GM12865 (cell line): ENCODE results near the gene FGF14.

Source experiments
- DNase-seq: peaks from one replicate; pipeline ENCODE4 v3.0.0; 2010; ENCODE audit warnings: low read depth
- H3K4me3 ChIP-seq: 2 replicates; pipeline ENCODE4 v1.5.1; 2011; ENCODE audit warnings: mild to moderate bottlenecking, low read depth, low read length, control low read depth
- TF ChIP-seq, protein P1 (sequence below): IDR thresholded peaks from 2 replicates; pipeline ENCODE4 v1.5.1; 2011; ENCODE audit warnings: low read length, control low read depth, low read depth, inconsistent platforms; ENCODE audit not compliant: insufficient read depth; ENCODE audit errors: missing control alignments

The FGF14 gene

DNA sequence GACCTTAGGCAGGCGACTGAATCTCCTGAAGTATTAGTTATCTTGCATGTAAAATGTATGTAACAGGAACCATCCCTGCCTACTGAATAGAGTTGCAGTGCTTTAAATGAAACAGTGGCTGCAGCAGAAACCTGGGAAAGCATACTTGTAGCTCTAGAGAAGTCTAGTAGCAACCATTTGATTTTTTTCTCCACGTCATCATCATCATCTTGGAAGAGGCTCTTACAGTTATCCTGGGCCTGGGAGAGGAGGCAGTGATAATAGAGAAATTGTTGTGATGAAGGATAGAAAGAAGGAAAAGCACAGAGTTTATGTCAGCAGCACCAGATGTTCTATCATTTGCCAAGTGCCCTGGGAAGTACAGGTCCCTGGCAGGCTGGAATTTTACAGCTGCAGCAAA lies 571.8 kb downstream of the FGF14 start:
- TF ChIP-seq, protein P1, sequence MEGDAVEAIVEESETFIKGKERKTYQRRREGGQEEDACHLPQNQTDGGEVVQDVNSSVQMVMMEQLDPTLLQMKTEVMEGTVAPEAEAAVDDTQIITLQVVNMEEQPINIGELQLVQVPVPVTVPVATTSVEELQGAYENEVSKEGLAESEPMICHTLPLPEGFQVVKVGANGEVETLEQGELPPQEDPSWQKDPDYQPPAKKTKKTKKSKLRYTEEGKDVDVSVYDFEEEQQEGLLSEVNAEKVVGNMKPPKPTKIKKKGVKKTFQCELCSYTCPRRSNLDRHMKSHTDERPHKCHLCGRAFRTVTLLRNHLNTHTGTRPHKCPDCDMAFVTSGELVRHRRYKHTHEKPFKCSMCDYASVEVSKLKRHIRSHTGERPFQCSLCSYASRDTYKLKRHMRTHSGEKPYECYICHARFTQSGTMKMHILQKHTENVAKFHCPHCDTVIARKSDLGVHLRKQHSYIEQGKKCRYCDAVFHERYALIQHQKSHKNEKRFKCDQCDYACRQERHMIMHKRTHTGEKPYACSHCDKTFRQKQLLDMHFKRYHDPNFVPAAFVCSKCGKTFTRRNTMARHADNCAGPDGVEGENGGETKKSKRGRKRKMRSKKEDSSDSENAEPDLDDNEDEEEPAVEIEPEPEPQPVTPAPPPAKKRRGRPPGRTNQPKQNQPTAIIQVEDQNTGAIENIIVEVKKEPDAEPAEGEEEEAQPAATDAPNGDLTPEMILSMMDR = no peak
- no peak overlapping the region for H3K4me3 ChIP-seq
- no peak for DNase-seq

DNA sequence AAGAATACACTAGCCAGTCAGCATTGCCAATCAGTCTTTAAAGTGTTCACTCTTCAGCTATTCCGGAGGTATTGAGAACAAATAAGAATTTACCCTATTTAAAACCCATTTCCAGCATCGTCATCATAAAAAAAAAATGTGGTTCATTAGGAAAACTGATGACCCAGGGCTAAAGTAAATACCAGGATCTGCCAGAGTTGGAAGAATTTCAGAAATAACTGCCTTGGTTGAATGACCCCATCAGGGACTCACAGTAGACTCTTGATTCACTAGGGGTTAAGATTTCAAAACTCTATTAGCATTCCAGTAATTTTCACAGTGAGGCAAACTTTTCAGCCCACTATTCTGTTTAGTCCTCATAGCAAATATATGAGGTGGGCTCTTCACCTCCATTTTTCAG lies 572.4 kb downstream of the FGF14 start:
- TF ChIP-seq, protein P1 = no peak
- no peak for DNase-seq
- no peak overlapping the region for H3K4me3 ChIP-seq

DNA sequence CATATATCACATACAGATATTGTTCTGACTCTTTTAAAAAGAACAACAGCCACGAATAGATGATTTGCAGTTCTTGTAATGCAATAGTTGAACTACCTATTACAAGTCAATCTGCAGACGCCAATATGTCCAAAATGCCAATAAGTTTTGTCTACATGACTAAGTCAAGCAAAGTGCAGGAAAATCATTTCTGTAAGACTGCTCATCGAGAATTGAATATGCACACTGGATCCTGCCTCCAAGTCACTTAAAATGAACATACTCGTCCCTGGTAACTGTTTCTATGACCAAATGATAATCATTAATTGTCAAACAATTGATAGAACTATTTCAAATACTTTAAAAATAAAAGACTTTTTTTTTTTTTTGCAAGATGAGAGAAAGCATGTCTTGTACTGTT lies 573.7 kb downstream of the FGF14 start:
- TF ChIP-seq, protein P1 = no peak
- H3K4me3 ChIP-seq = no peak overlapping the region
- DNase-seq = no peak

DNA sequence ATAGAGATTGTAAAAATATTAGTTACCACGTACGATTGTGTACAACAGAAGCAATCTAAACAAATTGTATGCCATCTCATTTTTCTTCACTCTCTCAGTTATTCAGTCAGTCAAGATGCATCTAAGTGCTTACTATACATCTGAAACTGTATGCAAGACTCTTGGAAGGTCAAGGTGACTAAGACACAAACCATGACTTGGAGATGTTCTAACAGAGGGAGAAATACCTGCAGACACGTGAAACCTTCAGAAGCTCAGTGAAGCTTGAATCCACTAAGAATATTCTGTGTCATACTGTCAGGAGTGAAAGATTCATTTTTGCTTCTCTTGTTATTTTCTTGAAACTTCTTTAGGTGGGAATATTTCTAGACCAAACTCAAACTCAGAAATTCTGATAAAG lies 584.0 kb downstream of the FGF14 start:
- H3K4me3 ChIP-seq = no peak overlapping the region
- no peak for DNase-seq
- TF ChIP-seq, protein P1 = no peak

DNA sequence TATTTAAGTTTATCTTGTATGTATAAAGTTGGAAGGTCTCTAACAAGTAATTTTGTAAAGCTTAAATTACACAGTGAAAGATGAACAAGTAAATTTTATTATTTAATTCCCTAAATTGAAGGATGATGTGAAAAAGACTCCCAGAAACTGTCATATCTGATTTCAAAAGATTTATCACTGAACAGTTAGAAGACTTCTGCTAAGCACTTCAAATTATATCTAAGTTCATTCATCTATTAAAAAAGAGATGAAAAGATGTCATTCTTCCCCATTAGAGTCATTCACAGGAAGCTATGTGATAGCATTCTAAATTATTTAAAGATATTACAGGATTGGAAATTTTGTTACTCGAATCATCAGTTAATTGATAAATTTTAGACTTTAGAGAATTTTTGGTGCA lies 590.0 kb downstream of the FGF14 start:
- TF ChIP-seq, protein P1 = no peak

DNA sequence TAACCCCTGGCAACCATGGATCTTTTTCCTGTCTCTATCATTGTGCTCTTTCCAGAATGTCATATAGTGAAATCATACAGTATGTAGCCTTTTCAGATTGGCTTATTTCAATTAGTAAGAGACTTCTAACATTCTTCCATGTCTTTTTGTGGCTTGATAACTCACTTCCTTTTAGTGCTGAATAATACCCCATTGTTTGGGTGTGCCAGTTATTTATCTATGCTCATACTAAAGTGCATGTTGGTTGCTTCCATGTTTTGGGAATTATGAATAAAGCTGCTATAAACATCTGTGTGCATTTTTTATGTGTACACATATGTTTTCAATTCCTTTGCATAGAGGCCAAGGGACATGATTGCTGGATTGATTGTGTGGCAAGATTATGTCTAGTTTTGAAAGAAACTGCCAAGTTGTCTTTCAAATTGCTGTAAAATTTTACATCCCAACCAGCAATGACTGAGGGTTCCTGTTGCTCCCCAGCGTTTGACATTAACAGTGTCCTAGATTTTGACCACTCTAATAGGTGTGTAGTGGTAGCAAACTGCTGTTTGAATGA lies 590.5 kb downstream of the FGF14 start:
- no peak for DNase-seq
- no peak overlapping the region for H3K4me3 ChIP-seq
- TF ChIP-seq, protein P1 = no peak

More for the DNA sequence above, 590.0 kb downstream of the FGF14 start:
- DNase-seq = no peak
- H3K4me3 ChIP-seq = no peak overlapping the region

DNA sequence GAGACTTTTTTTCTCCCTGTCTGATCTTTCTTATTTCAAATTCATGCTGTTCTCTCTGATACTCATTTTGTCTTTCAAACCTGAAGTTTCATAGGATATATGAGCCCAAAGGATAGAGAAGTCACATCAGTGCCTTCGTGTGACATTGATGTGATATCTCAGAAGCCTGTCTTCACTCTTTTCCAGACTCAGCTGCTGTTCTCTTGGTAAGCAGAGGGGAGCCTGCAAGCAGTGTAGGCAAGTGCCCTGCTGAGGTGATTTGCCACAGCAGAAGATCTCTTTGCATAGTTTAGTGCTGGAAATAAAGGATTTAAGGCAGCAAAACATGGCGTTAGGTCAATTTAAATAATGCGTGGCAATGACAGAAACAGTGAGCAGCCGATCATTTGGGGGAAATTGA lies 602.7 kb downstream of the FGF14 start:
- TF ChIP-seq, protein P1 = no peak
- no peak for DNase-seq

More for the DNA sequence above, 602.7 kb downstream of the FGF14 start:
- no peak overlapping the region for H3K4me3 ChIP-seq
